ENCODE measurements around the gene KIFBP.

The KIFBP gene

GRCh38 chr10:68992636-68993440 lies 4.2 kb downstream of the KIFBP start:
- Histone ChIP-seq H2AFZ (no peak overlapping the region), H3K27ac (no peak overlapping the region), H3K4me1 (peaks cover 10% of the 10 kb centered on the region), H3K9me3 (ENCODE audit: control insufficient read depth, low read length) (no peaks in the 10 kb centered on the region), H3K36me3 (ENCODE audit: control insufficient read depth, insufficient read depth, low read length) (no peaks in the 10 kb centered on the region), H3K9ac (no peak overlapping the region), H3K79me2 (peaks cover 52% of the 10 kb centered on the region), H3K27me3 (ENCODE audit: control insufficient read depth, insufficient read depth, low read length) (no peaks in the 10 kb centered on the region), H3K4me3 (ENCODE audit: low read depth, low read length) (no peak overlapping the region), H3K4me2 (ENCODE audit: low read length) (no peak overlapping the region)
- no peak for TF ChIP-seq CTCF (IDR thresholded peaks at IDR 0.05)

GRCh38 chr10:68997211-68997610 lies 8.6 kb downstream of the KIFBP start:
- peaks cover 7% of the 10 kb centered on the region for H3K4me1 ChIP-seq
- H3K9me3 ChIP-seq (ENCODE audit: control insufficient read depth, low read length) = no peaks in the 10 kb centered on the region
- no peaks in the 10 kb centered on the region for H3K27me3 ChIP-seq (ENCODE audit: control insufficient read depth, insufficient read depth, low read length)
- H3K36me3 ChIP-seq (ENCODE audit: control insufficient read depth, insufficient read depth, low read length) = no peaks in the 10 kb centered on the region
- no peak overlapping the region for H3K4me2 ChIP-seq (ENCODE audit: low read length)
- no peak for TF ChIP-seq CTCF (IDR thresholded peaks at IDR 0.05)
- no peak overlapping the region for H3K27ac ChIP-seq
- H3K9ac ChIP-seq = no peak overlapping the region
- H3K4me3 ChIP-seq (ENCODE audit: low read depth, low read length) = no peak overlapping the region
- H3K79me2 ChIP-seq = peaks cover 32% of the 10 kb centered on the region
- H2AFZ ChIP-seq = no peak overlapping the region

- no peaks in the 10 kb centered on the region for H3K36me3 ChIP-seq (ENCODE audit: control insufficient read depth, insufficient read depth, low read length)
- no peak overlapping the region for H3K9ac ChIP-seq
- H3K27ac ChIP-seq = no peak overlapping the region
- no peaks in the 10 kb centered on the region for H3K27me3 ChIP-seq (ENCODE audit: control insufficient read depth, insufficient read depth, low read length)
- H3K4me3 ChIP-seq (ENCODE audit: low read depth, low read length) = no peak overlapping the region
- H3K9me3 ChIP-seq (ENCODE audit: control insufficient read depth, low read length) = no peaks in the 10 kb centered on the region
- H3K4me2 ChIP-seq (ENCODE audit: low read length) = no peak overlapping the region
- TF ChIP-seq CTCF (IDR thresholded peaks at IDR 0.05) = peak; percentile 55
- no peaks in the 10 kb centered on the region for H3K4me1 ChIP-seq
- peaks cover 3% of the 10 kb centered on the region for H3K79me2 ChIP-seq
- no peak overlapping the region for H2AFZ ChIP-seq
Measured at GRCh38 chr10:69004821-69005220, 16.2 kb downstream of the KIFBP start.

- Histone ChIP-seq H3K79me2 (no peaks in the 10 kb centered on the region), H3K27me3 (ENCODE audit: control insufficient read depth, insufficient read depth, low read length) (no peaks in the 10 kb centered on the region), H3K27ac (no peak overlapping the region), H3K9me3 (ENCODE audit: control insufficient read depth, low read length) (no peaks in the 10 kb centered on the region), H3K4me1 (no peaks in the 10 kb centered on the region), H3K4me2 (ENCODE audit: low read length) (no peak overlapping the region), H3K9ac (no peak overlapping the region), H3K4me3 (ENCODE audit: low read depth, low read length) (no peak overlapping the region), H2AFZ (no peak overlapping the region), H3K36me3 (ENCODE audit: control insufficient read depth, insufficient read depth, low read length) (no peaks in the 10 kb centered on the region)
- no peak for TF ChIP-seq CTCF (IDR thresholded peaks at IDR 0.05)
Measured at GRCh38 chr10:69005704-69006485, 17.3 kb downstream of the KIFBP start.
